HG03025 (cell line): ENCODE measurements around the gene ADORA2A.
"Not testable (repeated sequence)": the region's sequence is repeated elsewhere in the genome, so short reads cannot be mapped to it uniquely, and the experiment has no call there.

Experiments
- ATAC-seq: cut with Tn5 transposase; IDR thresholded peaks from one replicate; pipeline ENCODE4 v1.9.1; 2021; ENCODE audit warnings: mild to moderate bottlenecking, moderate library complexity; ENCODE audit not compliant: unreplicated experiment, low FRiP score

Gene ADORA2A

GRCh38 chr22:24481641-24482040, 54.2 kb downstream of the ADORA2A start:
- ATAC-seq: no peak

GRCh38 chr22:24482575-24482974, 55.2 kb downstream of the ADORA2A start:
- ATAC-seq: no peak

DNA sequence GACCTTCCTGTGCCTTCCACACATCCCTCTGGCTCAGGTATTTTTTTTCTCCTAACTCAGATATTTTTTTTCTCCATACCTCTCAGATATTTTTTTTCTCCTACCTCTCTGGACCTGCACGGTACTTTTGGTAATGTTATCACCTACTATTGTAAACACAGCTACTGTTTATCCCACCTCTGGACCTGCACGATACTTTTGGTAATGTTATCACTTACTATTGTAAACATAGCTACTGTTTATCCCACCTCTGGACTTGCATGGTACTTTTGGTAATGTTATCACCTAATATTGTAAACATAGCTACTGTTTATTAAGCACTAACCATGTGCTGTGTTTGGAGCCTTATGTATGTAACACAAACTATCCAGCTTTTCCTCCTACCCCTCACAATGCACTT, 55.6 kb downstream of the ADORA2A start:
- ATAC-seq: no peak

- no peak for ATAC-seq
Measured at GRCh38 chr22:24483976-24484545, 56.7 kb downstream of the ADORA2A start.

GRCh38 chr22:24485170-24485569, 57.8 kb downstream of the ADORA2A start:
- ATAC-seq: no peak

GRCh38 chr22:24485608-24486007, 58.2 kb downstream of the ADORA2A start:
- no peak for ATAC-seq

DNA sequence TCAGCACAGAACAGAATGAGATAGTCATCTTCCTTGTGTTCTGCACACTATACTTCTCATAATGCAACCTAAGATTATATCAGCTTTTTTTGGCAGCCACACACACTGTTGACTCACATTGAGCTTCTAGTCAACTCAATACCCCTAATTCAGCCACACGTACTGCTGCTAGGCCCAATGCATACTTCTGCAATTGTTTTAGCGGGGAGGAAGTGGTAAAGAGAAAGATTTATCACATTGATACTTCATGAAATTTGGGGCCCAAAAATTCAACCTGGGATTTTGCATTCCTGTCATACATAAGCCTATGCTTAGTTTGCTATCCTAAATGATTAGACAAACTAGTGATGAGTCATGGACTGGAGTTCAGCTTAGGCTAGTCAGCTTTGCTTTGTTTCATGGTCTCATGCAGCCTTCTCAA, 59.1 kb downstream of the ADORA2A start:
- ATAC-seq: no peak

GRCh38 chr22:24489011-24489410, 61.6 kb downstream of the ADORA2A start:
- no peak for ATAC-seq

GRCh38 chr22:24489434-24489833, 62.0 kb downstream of the ADORA2A start:
- not testable (repeated sequence) for ATAC-seq
